GM12878 (cell line): ENCODE measurements around the gene ABI1. TPM values are rescaled to one million over a fixed set of nuclear protein-coding genes. Genes with fewer than 3 reads are reported as not detected.
A peak's percentile ranks its signal among the peaks of the same experiment; 100 is the strongest.

Experiments
- CHD4 ChIP-seq: fragments of 200-600 bp; sonication (generic); IDR thresholded peaks from 2 replicates; pipeline ENCODE4 v1.6.1; 2016; ENCODE audit warnings: mild to moderate bottlenecking
- EGR1 ChIP-seq, 2 experiments: IDR thresholded peaks; 1 replicate in 1 of 2; 2 replicates in 1 of 2; pipeline ENCODE4 v1.6.1; 2011 to 2012; ENCODE audit warnings: low read depth in 2 of 2, low read length in 2 of 2, borderline replicate concordance in 1 of 2, mild to moderate bottlenecking in 1 of 2, moderate library complexity in 1 of 2
- GATAD2B ChIP-seq: fragments of 450-650 bp; conservative IDR thresholded peaks from 2 replicates; pipeline ENCODE4 v1.6.1; 2017; ENCODE audit warnings: low read depth, mild to moderate bottlenecking, moderate library complexity
- HCFC1 ChIP-seq: fragments of 150-350 bp; IDR thresholded peaks from 2 replicates; pipeline ENCODE4 v1.6.1; 2014; ENCODE audit warnings: low read length
- IKZF1 ChIP-seq: fragments of 450-650 bp; conservative IDR thresholded peaks from 2 replicates; pipeline ENCODE4 v1.6.1; 2017; ENCODE audit warnings: antibody characterized with exemption, mild to moderate bottlenecking
- IKZF2 ChIP-seq, 2 experiments: fragments of 450-650 bp; IDR thresholded peaks; 2 replicates each; pipeline ENCODE4 v1.6.1; 2017; ENCODE audit warnings: mild to moderate bottlenecking in 2 of 2, moderate library complexity in 2 of 2
- LARP7 ChIP-seq: fragments of 450-650 bp; IDR thresholded peaks from 2 replicates; pipeline ENCODE4 v1.6.1; 2017; ENCODE audit warnings: mild to moderate bottlenecking
- MTA3 ChIP-seq: IDR thresholded peaks from 2 replicates; pipeline ENCODE4 v1.6.1; 2012; ENCODE audit warnings: low read length, inconsistent platforms, borderline replicate concordance
- NFIC ChIP-seq: IDR thresholded peaks from 2 replicates; pipeline ENCODE4 v1.6.1; 2012; ENCODE audit warnings: low read depth, mild to moderate bottlenecking, inconsistent platforms, low read length, moderate library complexity
- NFXL1 ChIP-seq: fragments of 450-650 bp; IDR thresholded peaks from 2 replicates; pipeline ENCODE4 v1.6.1; 2017; ENCODE audit warnings: antibody characterized with exemption, mild to moderate bottlenecking, borderline replicate concordance
- NKRF ChIP-seq: fragments of 450-650 bp; conservative IDR thresholded peaks from 2 replicates; pipeline ENCODE4 v1.6.1; 2017; ENCODE audit warnings: mild to moderate bottlenecking, moderate library complexity
- NR2C1 ChIP-seq: fragments of 450-650 bp; IDR thresholded peaks from 2 replicates; pipeline ENCODE4 v1.6.1; 2017; ENCODE audit warnings: antibody characterized with exemption, mild to moderate bottlenecking, moderate library complexity
- NR2C2 ChIP-seq: IDR thresholded peaks from 2 replicates; pipeline ENCODE4 v1.6.1; 2011; ENCODE audit warnings: borderline replicate concordance, low read depth; ENCODE audit not compliant: control insufficient read depth, insufficient read length
- POLR2AphosphoS2 ChIP-seq: IDR thresholded peaks from 2 replicates; pipeline ENCODE4 v1.6.1; 2011; ENCODE audit warnings: low read depth, mild to moderate bottlenecking, low read length, improper control_type of control experiment, moderate library complexity
- RBBP5 ChIP-seq: fragments of 200-600 bp; sonication (generic); conservative IDR thresholded peaks from 2 replicates; pipeline ENCODE4 v1.6.1; 2016
- SP1 ChIP-seq: IDR thresholded peaks from one replicate; pipeline ENCODE4 v1.6.1; 2011; ENCODE audit warnings: low read depth, low read length
- SREBF2 ChIP-seq: IDR thresholded peaks from 2 replicates; pipeline ENCODE4 v1.6.1; 2012; ENCODE audit warnings: mild to moderate bottlenecking, low read length
- STAT1 ChIP-seq: fragments of 450-650 bp; conservative IDR thresholded peaks from 2 replicates; pipeline ENCODE4 v1.6.1; 2014; ENCODE audit warnings: antibody characterized with exemption, mild to moderate bottlenecking
- TAF1 ChIP-seq: IDR thresholded peaks from 2 replicates; pipeline ENCODE4 v1.6.1; 2011; ENCODE audit warnings: mild to moderate bottlenecking, low read depth, low read length, borderline replicate concordance
- YY1 ChIP-seq: IDR thresholded peaks from 2 replicates; pipeline ENCODE4 v1.6.1; 2011; ENCODE audit warnings: low read depth, mild to moderate bottlenecking, low read length
- ZNF687 ChIP-seq: fragments of 450-650 bp; IDR thresholded peaks from 2 replicates; pipeline ENCODE4 v1.6.1; 2017; ENCODE audit warnings: mild to moderate bottlenecking, moderate library complexity
- polyA plus RNA-seq, 11 experiments: library from polyadenylated mRNA; depleted of rRNA in 4 of 11; unstranded in 6 of 11; stranded (reverse) in 5 of 11; fragments of >200 nt; fragmentation: Nextera tagmentation in 4 of 11; fragmentation: Illumina TruSeq in 1 of 11; extraction: Ambion mirVana in 4 of 11; extraction: Trizol in 1 of 11; gene quantifications; 1 replicate in 1 of 11; 2 replicates in 10 of 11; pipeline versions ENCODE4 v1.2.1 to v1.2.3, GENCODE V29; 2011 to 2016; ENCODE audit warnings: inconsistent platforms in 2 of 11, missing spikeins in 2 of 11, low read depth in 1 of 11
- total RNA-seq, 4 experiments: library from RNA; depleted of rRNA in 3 of 4; stranded (reverse); fragments of >200 nt in 3 of 4; fragmentation: Illumina TruSeq in 1 of 4; extraction: Trizol in 1 of 4; gene quantifications; 2 replicates each; pipeline versions ENCODE4 v1.2.1 to v1.2.3, GENCODE V29; 2013 to 2021
- TF ChIP-seq, protein P1 (sequence below): fragments of 450-650 bp; IDR thresholded peaks from 2 replicates; pipeline ENCODE4 v1.6.1; 2018; ENCODE audit warnings: borderline replicate concordance, mild to moderate bottlenecking; ENCODE audit not compliant: partially characterized antibody

The ABI1 gene
- total and polyA plus RNA-seq, 10 of the 15 experiments (the other 5 are each of a cell fraction or from before 2014, with no cell fraction given) = 31.2 to 73.2 (median 50.7) TPM

GRCh38 chr10:26697163-26697921 lies 163.4 kb downstream of the ABI1 start, which contains the start of gene PDSS1 (continued):
- TF ChIP-seq IKZF2 (IDR thresholded peaks at IDR 0.05) (peak in 1 of 2 experiments; percentile 28; a peak in 1 of 4 replicates), NR2C2 (no peak), EGR1 (IDR thresholded peaks at IDR 0.05; ENCODE audit: borderline replicate concordance in 1 of 2, low read depth in 2 of 2, low read length in 2 of 2) (no peak), NFIC (no peak), NFXL1 (0 out of 2 replicates have a peak, but pooled peaks have one; percentile 63), RBBP5 (no peak), SP1 (no peak), YY1 (peak; percentile 47; the same call in 1 of the 2 replicates), STAT1 (no peak; the same call in 1 of the 2 replicates), LARP7 (peak; percentile 91; the same call in 1 of the 2 replicates), ZNF687 (peak; percentile 78), IKZF1 (peak; percentile 97), NKRF (peak; percentile 99), MTA3 (0 out of 2 replicates have a peak, but pooled peaks have one; percentile 4), NR2C1 (peak; percentile 98), HCFC1 (peak; percentile 64), CHD4 (no peak), POLR2AphosphoS2 (peak; percentile 56; the same call in 1 of the 2 replicates), GATAD2B (peak; percentile 92), TAF1 (peak; percentile 49; the same call in 1 of the 2 replicates), SREBF2 (peak; percentile 44; the same call in 1 of the 2 replicates)
- TF ChIP-seq, protein P1, sequence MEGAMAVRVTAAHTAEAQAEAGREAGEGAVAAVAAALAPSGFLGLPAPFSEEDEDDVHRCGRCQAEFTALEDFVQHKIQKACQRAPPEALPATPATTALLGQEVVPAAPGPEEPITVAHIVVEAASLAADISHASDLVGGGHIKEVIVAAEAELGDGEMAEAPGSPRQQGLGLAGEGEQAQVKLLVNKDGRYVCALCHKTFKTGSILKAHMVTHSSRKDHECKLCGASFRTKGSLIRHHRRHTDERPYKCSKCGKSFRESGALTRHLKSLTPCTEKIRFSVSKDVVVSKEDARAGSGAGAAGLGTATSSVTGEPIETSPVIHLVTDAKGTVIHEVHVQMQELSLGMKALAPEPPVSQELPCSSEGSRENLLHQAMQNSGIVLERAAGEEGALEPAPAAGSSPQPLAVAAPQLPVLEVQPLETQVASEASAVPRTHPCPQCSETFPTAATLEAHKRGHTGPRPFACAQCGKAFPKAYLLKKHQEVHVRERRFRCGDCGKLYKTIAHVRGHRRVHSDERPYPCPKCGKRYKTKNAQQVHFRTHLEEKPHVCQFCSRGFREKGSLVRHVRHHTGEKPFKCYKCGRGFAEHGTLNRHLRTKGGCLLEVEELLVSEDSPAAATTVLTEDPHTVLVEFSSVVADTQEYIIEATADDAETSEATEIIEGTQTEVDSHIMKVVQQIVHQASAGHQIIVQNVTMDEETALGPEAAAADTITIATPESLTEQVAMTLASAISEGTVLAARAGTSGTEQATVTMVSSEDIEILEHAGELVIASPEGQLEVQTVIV = peak; percentile 60
